WI38 (cell line): ENCODE data around the gene DIAPH2.

Experiments
- H3K4me3 ChIP-seq: 2 replicates; pipeline ENCODE4 v1.5.1; 2011; ENCODE audit warnings: low read depth, mild to moderate bottlenecking, control low read depth, low read length
- CTCF ChIP-seq: IDR thresholded peaks from 2 replicates; pipeline ENCODE4 v1.5.1; 2012; ENCODE audit warnings: low read depth, mild to moderate bottlenecking, control low read depth, low read length

DIAPH2 gene

DNA sequence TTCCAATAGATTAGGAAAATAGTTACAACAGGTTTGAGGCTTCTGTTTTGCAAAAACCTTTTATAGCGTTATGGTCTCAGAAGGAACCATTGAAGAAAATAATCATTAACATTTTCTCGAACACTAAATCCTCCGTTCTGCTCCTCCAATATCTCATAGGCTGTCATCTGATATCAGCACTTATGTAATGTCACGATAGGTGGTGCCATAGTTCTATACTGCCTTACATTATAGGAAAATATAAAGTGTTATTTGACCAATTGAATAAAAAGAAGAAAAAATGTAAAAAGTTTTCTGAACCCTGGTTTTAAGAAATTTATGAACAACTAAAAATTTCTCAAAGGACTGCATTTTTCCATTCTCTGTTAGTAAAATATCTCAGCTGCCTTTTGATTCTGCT is 490.5 kb downstream of the DIAPH2 start:
- no peak overlapping the region for H3K4me3 ChIP-seq
- no peak for TF ChIP-seq CTCF

DNA sequence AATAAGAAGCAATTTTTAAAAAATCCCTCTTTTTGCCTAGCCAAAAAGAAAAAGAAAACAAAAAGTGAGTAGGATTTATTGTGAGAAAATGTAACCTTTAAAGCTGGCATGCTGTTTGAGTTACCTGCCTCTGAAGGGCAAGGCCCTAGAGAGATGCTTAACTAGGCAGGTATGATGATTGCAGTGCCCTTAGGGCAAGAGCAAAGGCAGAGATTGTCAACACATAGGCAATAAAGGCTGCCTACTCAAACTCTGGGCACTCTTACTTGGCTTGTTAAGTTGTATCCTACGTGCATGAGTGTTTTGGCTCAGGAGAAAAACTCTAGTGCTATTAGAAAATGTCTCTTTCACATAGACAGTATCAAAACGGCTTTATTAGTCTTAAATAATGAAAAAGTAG is 505.0 kb downstream of the DIAPH2 start:
- H3K4me3 ChIP-seq = no peak overlapping the region
- TF ChIP-seq CTCF = no peak

GRCh38 chrX:97199501-97199900 is 514.9 kb downstream of the DIAPH2 start:
- TF ChIP-seq CTCF = no peak
- no peak overlapping the region for H3K4me3 ChIP-seq

DNA sequence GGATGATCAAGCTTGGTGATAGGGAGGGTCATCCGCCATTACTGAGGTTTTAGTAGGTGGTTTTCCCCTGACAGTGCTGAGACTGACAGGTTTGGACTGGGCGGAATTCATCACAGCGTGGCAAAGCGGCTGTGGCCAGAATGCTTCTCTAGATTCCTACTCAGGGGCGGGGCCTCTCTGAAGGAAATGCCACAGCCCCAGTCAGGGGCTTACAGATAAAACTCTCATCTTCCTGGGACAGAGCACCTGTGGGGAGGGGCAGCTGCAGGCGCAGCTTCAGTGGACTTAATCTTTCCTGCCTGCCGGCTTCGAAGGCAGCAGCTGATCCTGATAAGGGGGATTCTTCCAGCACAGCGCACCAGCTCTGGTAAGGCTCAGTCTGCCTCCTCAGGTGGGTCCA is 515.8 kb downstream of the DIAPH2 start:
- H3K4me3 ChIP-seq = no peak overlapping the region
- TF ChIP-seq CTCF = no peak

- TF ChIP-seq CTCF = no peak
- no peak overlapping the region for H3K4me3 ChIP-seq
These were observed 525.9 kb downstream of the DIAPH2 start for GRCh38 chrX:97210501-97210900.

- TF ChIP-seq CTCF = no peak
- no peak overlapping the region for H3K4me3 ChIP-seq
These were observed 526.4 kb downstream of the DIAPH2 start for GRCh38 chrX:97211070-97211469.

DNA sequence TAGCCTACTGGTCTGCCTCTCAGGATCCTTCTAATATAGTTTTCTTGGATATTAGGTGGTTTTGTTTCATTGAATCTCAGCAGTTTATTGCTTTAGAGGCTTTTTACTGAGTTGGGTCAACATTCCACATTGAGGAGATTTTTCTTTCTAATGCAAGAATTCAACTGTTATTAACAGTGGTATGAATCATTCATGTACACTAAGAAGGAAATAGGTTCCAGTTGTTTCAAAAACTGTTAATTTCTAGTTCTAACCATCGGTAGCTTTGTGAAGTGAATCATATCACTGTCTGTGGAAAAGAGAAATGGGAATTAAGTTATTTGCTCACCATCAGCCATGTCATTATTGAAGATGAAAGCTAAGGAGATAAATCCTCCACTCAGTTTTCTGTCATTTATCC is 530.5 kb downstream of the DIAPH2 start:
- no peak for TF ChIP-seq CTCF
- no peak overlapping the region for H3K4me3 ChIP-seq
